Fibroblast of mammary gland (primary cell): ENCODE results near the gene ADAP2.
"Not testable (repeated sequence)": the region's sequence is repeated elsewhere in the genome, so short reads cannot be mapped to it uniquely, and the experiment has no call there.

ENCODE experiments used
- DNase-seq: peaks from one replicate; pipeline ENCODE4 v3.0.0-alpha.2; 2010; ENCODE audit warnings: low read depth
- H3K4me3 ChIP-seq: 2 replicates; pipeline ENCODE4 v1.5.1; 2011; ENCODE audit warnings: low read depth, mild to moderate bottlenecking, low read length, moderate library complexity; ENCODE audit not compliant: control insufficient read depth
- TF ChIP-seq, protein P1 (sequence below): conservative IDR thresholded peaks from 2 replicates; pipeline ENCODE4 v1.5.1; 2011; ENCODE audit warnings: low read depth, low read length, inconsistent platforms; ENCODE audit not compliant: control insufficient read depth, insufficient read depth

The ADAP2 gene

DNA sequence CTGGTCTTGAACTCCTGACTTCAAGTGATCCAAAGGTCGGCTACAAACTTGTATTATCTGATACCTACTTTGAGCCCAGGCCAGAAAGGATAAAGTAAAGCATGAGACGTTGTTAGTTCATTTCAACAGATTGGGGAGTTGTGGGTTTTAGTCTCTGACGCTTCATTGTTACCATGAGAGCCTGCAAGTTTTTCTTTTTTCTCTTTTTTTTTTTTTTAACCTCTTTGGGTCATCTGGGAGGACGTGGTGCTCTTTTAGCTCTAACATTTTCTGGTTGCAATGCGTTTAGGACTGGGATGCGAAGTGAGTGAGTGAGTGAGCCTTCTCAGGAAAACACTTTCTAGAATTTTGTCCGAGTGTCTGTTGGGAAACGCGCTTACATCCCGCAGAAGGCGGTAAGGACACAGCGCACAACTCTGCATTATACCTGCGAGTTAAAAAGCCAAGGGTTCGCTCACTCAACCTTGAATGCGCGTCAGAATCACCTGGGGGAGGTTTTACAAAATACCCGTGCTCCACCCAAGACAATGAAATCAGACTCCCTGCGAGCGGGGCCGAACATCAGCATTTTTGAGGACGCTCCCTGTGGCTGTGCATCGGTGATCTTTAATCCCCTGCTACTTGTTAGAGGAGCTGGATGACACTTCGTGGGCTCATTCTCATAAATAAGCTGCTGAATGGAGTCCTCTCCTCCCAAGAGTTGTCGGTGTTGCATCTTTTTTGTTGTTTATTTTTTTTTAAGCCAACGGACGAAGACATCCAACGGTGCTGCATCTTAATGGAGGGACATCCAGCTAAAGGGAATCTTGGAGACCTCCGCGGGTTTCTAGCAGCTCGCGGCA, 48.5 kb downstream of the ADAP2 start:
- TF ChIP-seq, protein P1, sequence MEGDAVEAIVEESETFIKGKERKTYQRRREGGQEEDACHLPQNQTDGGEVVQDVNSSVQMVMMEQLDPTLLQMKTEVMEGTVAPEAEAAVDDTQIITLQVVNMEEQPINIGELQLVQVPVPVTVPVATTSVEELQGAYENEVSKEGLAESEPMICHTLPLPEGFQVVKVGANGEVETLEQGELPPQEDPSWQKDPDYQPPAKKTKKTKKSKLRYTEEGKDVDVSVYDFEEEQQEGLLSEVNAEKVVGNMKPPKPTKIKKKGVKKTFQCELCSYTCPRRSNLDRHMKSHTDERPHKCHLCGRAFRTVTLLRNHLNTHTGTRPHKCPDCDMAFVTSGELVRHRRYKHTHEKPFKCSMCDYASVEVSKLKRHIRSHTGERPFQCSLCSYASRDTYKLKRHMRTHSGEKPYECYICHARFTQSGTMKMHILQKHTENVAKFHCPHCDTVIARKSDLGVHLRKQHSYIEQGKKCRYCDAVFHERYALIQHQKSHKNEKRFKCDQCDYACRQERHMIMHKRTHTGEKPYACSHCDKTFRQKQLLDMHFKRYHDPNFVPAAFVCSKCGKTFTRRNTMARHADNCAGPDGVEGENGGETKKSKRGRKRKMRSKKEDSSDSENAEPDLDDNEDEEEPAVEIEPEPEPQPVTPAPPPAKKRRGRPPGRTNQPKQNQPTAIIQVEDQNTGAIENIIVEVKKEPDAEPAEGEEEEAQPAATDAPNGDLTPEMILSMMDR: peak; percentile 68
- peak; percentile 58 for DNase-seq
- H3K4me3 ChIP-seq: peak overlapping the region; percentile 79

DNA sequence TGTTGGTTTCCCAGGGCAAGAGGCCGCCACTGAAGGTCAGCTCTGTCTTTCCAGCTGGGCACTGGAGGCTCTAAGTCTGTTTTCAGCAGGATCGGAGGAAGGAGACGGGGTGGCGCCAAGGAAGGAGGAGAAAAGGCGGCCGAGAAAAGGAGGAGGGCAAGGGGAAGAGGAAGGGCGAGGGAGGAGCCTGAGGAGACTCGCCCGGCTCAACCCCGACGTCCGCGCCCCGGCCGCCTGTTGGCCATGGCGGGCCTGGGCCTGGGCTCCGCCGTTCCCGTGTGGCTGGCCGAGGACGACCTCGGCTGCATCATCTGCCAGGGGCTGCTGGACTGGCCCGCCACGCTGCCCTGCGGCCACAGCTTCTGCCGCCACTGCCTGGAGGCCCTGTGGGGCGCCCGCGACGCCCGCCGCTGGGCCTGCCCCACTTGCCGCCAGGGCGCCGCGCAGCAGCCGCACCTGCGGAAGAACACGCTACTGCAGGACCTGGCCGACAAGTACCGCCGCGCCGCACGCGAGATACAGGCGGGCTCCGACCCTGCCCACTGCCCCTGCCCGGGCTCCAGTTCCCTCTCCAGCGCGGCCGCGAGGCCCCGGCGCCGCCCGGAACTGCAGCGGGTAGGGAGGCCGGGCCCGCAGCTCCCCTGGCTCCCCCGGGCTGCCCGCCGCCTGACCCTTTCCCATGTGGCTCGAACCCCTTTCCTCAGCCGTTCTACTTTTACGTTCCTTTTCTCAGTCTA, 49.3 kb downstream of the ADAP2 start, which contains the start of gene RNF135:
Gene RNF135, plus strand, starts transcription at position 209 of the 737 bp plus-strand sequence. Its CDS starts 35 bp downstream, at position 244.
- peak; percentile 83 for DNase-seq
- H3K4me3 ChIP-seq: peak within 1 kb of the TSS; percentile 79
- TF ChIP-seq, protein P1: no peak

DNA sequence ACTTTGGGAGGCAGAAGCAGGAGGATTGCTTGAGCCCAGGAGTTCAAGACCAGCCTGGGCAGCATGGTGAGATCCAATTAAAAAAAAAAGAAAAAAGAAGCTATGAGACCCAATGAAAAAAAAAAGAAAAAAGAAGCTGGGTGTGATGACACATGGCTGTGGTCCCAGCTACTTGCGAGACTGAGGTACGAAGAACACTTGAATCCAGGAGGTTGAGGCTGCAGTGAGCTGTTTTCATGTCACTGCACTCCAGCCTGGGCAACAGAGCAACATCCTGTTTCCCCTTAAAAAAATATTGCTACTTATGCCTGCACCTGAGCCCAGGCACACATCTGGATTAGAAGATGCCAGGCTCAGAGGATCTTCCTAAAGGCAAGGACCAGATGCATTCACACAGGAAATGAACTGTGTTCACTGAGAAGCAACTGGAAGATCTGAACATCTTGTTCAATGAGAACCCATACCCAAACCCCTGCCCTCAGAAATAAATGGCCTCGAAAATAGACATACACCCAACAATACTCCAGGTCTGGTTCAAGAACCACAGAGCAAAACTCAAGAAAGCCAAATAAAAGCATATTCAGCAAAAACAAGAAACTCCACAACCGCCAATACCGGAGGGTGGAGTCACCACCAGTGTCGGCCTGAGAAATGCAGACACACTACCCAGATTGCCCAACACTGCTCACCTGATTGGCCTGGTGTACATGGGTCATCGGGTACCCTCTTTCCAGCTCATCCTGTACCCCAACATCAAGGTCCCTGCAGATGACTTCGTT, 53.5 kb downstream of the ADAP2 start:
- no peak overlapping the region for H3K4me3 ChIP-seq
- DNase-seq: no peak
- TF ChIP-seq, protein P1: no peak

DNA sequence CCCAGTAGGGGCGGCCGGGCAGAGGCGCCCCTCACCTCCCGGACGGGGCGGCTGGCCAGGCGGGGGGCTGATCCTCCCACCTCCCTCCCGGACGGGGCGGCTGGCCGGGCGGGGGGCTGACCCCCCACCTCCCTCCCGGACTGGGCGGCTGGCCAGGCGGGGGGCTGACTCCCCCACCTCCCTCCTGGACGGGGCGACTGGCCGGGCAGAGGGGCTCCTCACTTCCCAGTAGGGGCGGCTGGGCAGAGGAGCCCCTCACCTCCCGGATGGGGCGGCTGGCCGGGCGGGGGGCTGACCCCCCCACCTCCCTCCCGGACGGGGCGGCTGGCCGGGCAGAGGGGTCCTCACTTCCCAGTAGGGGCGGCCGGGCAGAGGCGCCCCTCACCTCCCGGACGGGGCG, 58.2 kb downstream of the ADAP2 start:
- H3K4me3 ChIP-seq, DNase-seq: not testable (repeated sequence)

DNA sequence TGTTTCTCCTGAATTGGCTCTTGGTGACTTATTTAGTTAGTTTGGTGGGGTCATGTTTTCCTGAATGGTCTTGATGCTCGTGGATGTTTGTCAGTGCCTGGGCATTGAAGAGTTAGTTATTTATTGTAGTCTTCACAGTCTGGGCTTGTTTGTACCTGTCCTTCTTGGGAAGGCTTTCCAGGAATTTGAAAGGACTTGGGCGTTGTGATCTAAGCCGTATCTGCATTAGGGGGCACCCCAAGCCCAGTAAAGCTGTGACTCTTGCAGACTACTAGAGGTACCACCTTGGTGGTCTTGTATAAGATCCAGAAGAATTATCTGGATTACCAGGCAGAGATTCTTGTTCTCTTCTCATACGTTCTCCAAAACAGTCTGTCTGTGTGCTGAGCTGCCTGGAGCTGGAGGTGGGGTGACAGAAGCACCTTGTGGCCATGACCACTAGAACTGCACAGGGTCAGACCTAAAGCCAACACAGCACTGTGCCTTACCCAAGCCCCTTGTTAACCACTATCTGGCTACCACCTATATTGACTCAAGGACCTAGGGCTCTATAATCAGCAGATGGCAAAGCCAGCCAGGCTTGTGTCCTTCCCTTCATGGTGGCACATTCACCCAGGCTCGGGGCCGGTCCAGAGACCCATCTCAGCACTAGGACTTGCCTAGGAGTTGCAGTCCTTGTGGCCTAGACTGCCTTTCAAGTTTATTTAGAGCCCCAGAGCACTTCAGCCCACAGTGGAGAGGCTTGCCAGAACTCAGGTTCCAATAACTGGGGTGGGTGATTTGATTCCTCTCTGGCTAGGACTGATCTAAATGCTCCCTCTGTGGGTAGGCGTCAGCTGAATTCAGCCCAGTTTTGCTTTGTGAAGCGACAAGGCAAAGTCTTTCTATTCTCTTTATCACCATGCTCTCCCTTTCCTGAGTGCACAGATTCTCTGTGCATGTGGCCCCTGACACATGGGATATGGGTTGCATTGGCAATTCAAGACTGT, 60.1 kb downstream of the ADAP2 start:
- TF ChIP-seq, protein P1: no peak
- DNase-seq: no peak
- no peak overlapping the region for H3K4me3 ChIP-seq

DNA sequence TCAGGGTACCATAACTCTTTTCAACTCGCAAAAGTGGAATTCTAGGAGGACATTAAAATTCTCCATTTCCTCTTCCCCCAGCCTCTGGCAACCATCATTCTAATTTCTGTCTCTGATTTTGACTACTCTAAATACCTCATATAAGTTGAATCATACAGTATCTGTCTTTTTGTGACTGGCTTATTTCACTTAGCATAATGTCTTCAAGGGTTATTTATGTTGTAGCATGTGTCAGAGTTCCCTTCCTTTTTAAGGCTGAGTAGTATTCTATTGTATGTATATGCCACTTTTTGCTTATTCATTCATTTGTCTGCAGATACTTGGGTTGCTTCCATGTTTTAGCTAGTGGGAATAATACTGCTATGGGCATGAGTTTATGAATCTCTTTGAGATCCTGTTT, 61.1 kb downstream of the ADAP2 start:
- H3K4me3 ChIP-seq: no peak overlapping the region
- TF ChIP-seq, protein P1: no peak
- DNase-seq: no peak
